Mesenchymal stem cell (in vitro differentiated cells and primary cell): Measurements from ENCODE around the gene IQCH.

Experiments used
- DNase-seq: peaks from one replicate; pipeline ENCODE4 v3.0.0-alpha.2; 2013
- H2AFZ ChIP-seq: one replicate; pipeline ENCODE4 v1.6.1; 2013; ENCODE audit warnings: low read depth, mild to moderate bottlenecking, control low read depth, inconsistent platforms, low read length, moderate library complexity
- H2AK5ac ChIP-seq: 2 replicates; pipeline ENCODE4 v1.6.1; 2013; ENCODE audit warnings: low read length, moderate library complexity, mild to moderate bottlenecking, inconsistent platforms; ENCODE audit not compliant: severe bottlenecking
- H2BK120ac ChIP-seq: one replicate; pipeline ENCODE4 v1.6.1; 2013; ENCODE audit warnings: low read depth, mild to moderate bottlenecking, inconsistent platforms, low read length, moderate library complexity
- H2BK12ac ChIP-seq, 2 experiments: one replicate each; pipeline ENCODE4 v1.6.1; 2013; ENCODE audit warnings: inconsistent platforms in 2 of 2, low read length in 2 of 2, mild to moderate bottlenecking in 2 of 2, moderate library complexity in 2 of 2, control low read depth in 1 of 2
- H2BK15ac ChIP-seq: one replicate; pipeline ENCODE4 v1.6.1; 2013; ENCODE audit warnings: mild to moderate bottlenecking, low read depth, inconsistent platforms; ENCODE audit not compliant: poor library complexity, severe bottlenecking
- H2BK5ac ChIP-seq: 2 replicates; pipeline ENCODE4 v1.6.1; 2013; ENCODE audit warnings: low read depth, mild to moderate bottlenecking, low read length, control low read depth, inconsistent platforms; ENCODE audit not compliant: poor library complexity, severe bottlenecking
- H3K14ac ChIP-seq, 2 experiments: one replicate each; pipeline ENCODE4 v1.6.1; 2013; ENCODE audit warnings: inconsistent platforms in 2 of 2, low read length in 2 of 2, control low read depth in 1 of 2, mild to moderate bottlenecking in 1 of 2, moderate library complexity in 1 of 2
- H3K18ac ChIP-seq, 2 experiments: one replicate each; pipeline ENCODE4 v1.6.1; 2013; ENCODE audit warnings: inconsistent platforms in 2 of 2, low read length in 2 of 2, control low read depth in 1 of 2, low read depth in 1 of 2, mild to moderate bottlenecking in 1 of 2
- H3K23ac ChIP-seq, 2 experiments: one replicate each; pipeline ENCODE4 v1.6.1; 2013; ENCODE audit warnings: inconsistent platforms in 2 of 2, low read length in 2 of 2, mild to moderate bottlenecking in 2 of 2, moderate library complexity in 2 of 2, control low read depth in 1 of 2
- H3K27ac ChIP-seq: 2 replicates; pipeline ENCODE4 v1.5.1; 2013; ENCODE audit warnings: mild to moderate bottlenecking, moderate library complexity, low read length, control low read depth, inconsistent platforms; ENCODE audit not compliant: poor library complexity, severe bottlenecking
- H3K27me3 ChIP-seq, 2 experiments: 2 replicates each; pipeline versions ENCODE4 v1.6.1 to v1.7.0; 2013; ENCODE audit warnings: low read length in 2 of 2, mild to moderate bottlenecking in 2 of 2, moderate library complexity in 2 of 2, control low read depth in 1 of 2, inconsistent platforms in 1 of 2; ENCODE audit not compliant: control insufficient read depth in 1 of 2, insufficient read depth in 1 of 2
- H3K36me3 ChIP-seq, 2 experiments: 2 replicates each; pipeline versions ENCODE4 v1.6.1 to v1.7.0; 2013; ENCODE audit warnings: low read length in 2 of 2, control low read depth in 1 of 2, inconsistent platforms in 1 of 2, low read depth in 1 of 2, mild to moderate bottlenecking in 1 of 2; ENCODE audit not compliant: insufficient read depth in 2 of 2, control insufficient read depth in 1 of 2
- H3K4ac ChIP-seq, 2 experiments: one replicate each; pipeline ENCODE4 v1.6.1; 2013; ENCODE audit warnings: inconsistent platforms in 2 of 2, low read length in 2 of 2, mild to moderate bottlenecking in 2 of 2, moderate library complexity in 2 of 2, control low read depth in 1 of 2, low read depth in 1 of 2
- H3K4me1 ChIP-seq: 2 replicates; pipeline ENCODE4 v1.6.1; 2013; ENCODE audit warnings: low read depth, low read length, control low read depth; ENCODE audit not compliant: control insufficient read depth, insufficient read depth
- H3K4me2 ChIP-seq: 2 replicates; pipeline ENCODE4 v1.6.1; 2013; ENCODE audit warnings: low read length, mild to moderate bottlenecking, inconsistent platforms; ENCODE audit not compliant: poor library complexity, severe bottlenecking
- H3K4me3 ChIP-seq, 2 experiments: 2 replicates each; pipeline versions ENCODE4 v1.5.1 to v1.7.0; 2013; ENCODE audit warnings: low read length in 2 of 2, mild to moderate bottlenecking in 2 of 2, control low read depth in 1 of 2, low read depth in 1 of 2; ENCODE audit not compliant: insufficient read depth in 1 of 2
- H3K79me1 ChIP-seq: replicated peaks from 2 replicates; pipeline ENCODE4 v1.6.1; 2013; ENCODE audit warnings: mild to moderate bottlenecking, control low read depth, low read length, inconsistent platforms; ENCODE audit not compliant: poor library complexity, severe bottlenecking
- H3K9ac ChIP-seq: 2 replicates; pipeline ENCODE4 v1.7.0; 2013; ENCODE audit warnings: mild to moderate bottlenecking, low read length, moderate library complexity
- H3K9me3 ChIP-seq: 2 replicates; pipeline ENCODE4 v1.7.0; 2013; ENCODE audit warnings: mild to moderate bottlenecking, low read length; ENCODE audit not compliant: control insufficient read depth
- H4K8ac ChIP-seq: one replicate; pipeline ENCODE4 v1.6.1; 2013; ENCODE audit warnings: inconsistent platforms, mild to moderate bottlenecking, low read length, moderate library complexity
- H4K91ac ChIP-seq: one replicate; pipeline ENCODE4 v1.6.1; 2013; ENCODE audit warnings: mild to moderate bottlenecking, low read length, inconsistent platforms
- WGBS: methylation state at CpG from one replicate; pipeline ENCODE4 v1.1.7; 2013; ENCODE audit warnings: mixed read lengths; 5-methylcytosine and 5-hydroxymethylcytosine counted together

Gene IQCH

GRCh38 chr15:67383899-67384298, 129.3 kb downstream of the IQCH start:
- Histone ChIP-seq H3K27ac (no peak overlapping the region), H4K8ac (no peak overlapping the region), H3K4me3 (no peak overlapping the region), H2AK5ac (no peak overlapping the region), H3K14ac (no peak overlapping the region), H3K18ac (no peak overlapping the region), H3K4me1 (no peaks in the 10 kb centered on the region), H3K27me3 (no peaks in the 10 kb centered on the region), H3K79me1 (no peaks in the 10 kb centered on the region), H3K36me3 (no peaks in the 10 kb centered on the region), H2AFZ (no peak overlapping the region), H3K4ac (no peak overlapping the region), H3K23ac (no peak overlapping the region), H2BK5ac (no peak overlapping the region), H3K4me2 (no peak overlapping the region), H3K9ac (no peak overlapping the region), H2BK120ac (no peak overlapping the region), H4K91ac (no peak overlapping the region), H3K9me3 (no peaks in the 10 kb centered on the region), H2BK15ac (no peak overlapping the region), H2BK12ac (no peak overlapping the region)
- peak; percentile 21 for DNase-seq
- WGBS = 97% methylated on average over 1 of the region's 1 CpG

DNA sequence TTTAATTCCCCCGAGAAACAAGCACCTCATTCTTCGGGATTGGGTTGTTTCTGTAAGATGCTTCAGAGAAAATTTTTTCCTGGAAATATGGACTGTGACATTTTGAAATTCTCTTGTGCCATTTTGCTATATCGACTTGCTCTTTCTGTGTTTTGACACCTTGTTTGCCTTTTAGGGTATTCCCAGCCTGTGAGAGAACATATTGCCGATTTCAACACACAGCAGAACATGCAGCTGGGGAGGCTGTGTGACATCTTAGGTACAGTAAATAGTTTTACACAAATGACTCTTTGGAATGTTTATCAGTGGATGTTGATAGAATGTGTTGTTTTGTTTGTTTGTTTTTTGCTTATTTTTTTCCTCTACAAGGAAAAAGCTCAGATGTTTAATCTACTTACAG, 130.2 kb downstream of the IQCH start:
- WGBS = 91% methylated on average over 4 of the region's 4 CpGs
- Histone ChIP-seq H3K4me3 (no peak overlapping the region), H3K18ac (no peak overlapping the region), H2BK12ac (no peak overlapping the region), H2AK5ac (no peak overlapping the region), H3K79me1 (no peaks in the 10 kb centered on the region), H3K27me3 (no peaks in the 10 kb centered on the region), H3K9me3 (no peaks in the 10 kb centered on the region), H2BK120ac (no peak overlapping the region), H3K4me1 (no peaks in the 10 kb centered on the region), H3K9ac (no peak overlapping the region), H4K91ac (no peak overlapping the region), H2AFZ (no peak overlapping the region), H3K4me2 (no peak overlapping the region), H4K8ac (no peak overlapping the region), H2BK15ac (no peak overlapping the region), H3K4ac (no peak overlapping the region), H3K27ac (no peak overlapping the region), H3K14ac (no peak overlapping the region), H3K36me3 (no peaks in the 10 kb centered on the region), H3K23ac (no peak overlapping the region), H2BK5ac (no peak overlapping the region)
- DNase-seq = no peak

GRCh38 chr15:67385971-67386370, 131.4 kb downstream of the IQCH start:
- H2BK12ac ChIP-seq = no peak overlapping the region
- no peak for DNase-seq
- H3K9me3 ChIP-seq = no peaks in the 10 kb centered on the region
- H3K4ac ChIP-seq = no peak overlapping the region
- H3K36me3 ChIP-seq = no peaks in the 10 kb centered on the region
- H3K79me1 ChIP-seq = no peaks in the 10 kb centered on the region
- no peak overlapping the region for H4K91ac ChIP-seq
- no peak overlapping the region for H3K27ac ChIP-seq
- H2BK120ac ChIP-seq = no peak overlapping the region
- no peak overlapping the region for H3K23ac ChIP-seq
- no peak overlapping the region for H2AK5ac ChIP-seq
- H3K9ac ChIP-seq = no peak overlapping the region
- no peak overlapping the region for H4K8ac ChIP-seq
- H3K4me2 ChIP-seq = no peak overlapping the region
- H3K4me3 ChIP-seq = no peak overlapping the region
- no peak overlapping the region for H3K14ac ChIP-seq
- WGBS = no CpG with 5 or more reads among the region's 1 CpG
- no peak overlapping the region for H2BK15ac ChIP-seq
- H3K27me3 ChIP-seq = no peaks in the 10 kb centered on the region
- H2BK5ac ChIP-seq = no peak overlapping the region
- no peak overlapping the region for H2AFZ ChIP-seq
- no peaks in the 10 kb centered on the region for H3K4me1 ChIP-seq
- H3K18ac ChIP-seq = no peak overlapping the region

- no peak overlapping the region for H2BK12ac ChIP-seq
- whole genome bisulfite sequencing = 93% methylated on average over 1 of the region's 2 CpGs
These were observed 132.4 kb downstream of the IQCH start for GRCh38 chr15:67386947-67387346.

More at GRCh38 chr15:67386947-67387346, 132.4 kb downstream of the IQCH start:
- H4K91ac ChIP-seq = no peak overlapping the region
- H2AK5ac ChIP-seq = no peak overlapping the region
- H3K4ac ChIP-seq = no peak overlapping the region
- no peaks in the 10 kb centered on the region for H3K9me3 ChIP-seq
- H3K4me2 ChIP-seq = no peak overlapping the region
- no peak for DNase-seq
- H3K14ac ChIP-seq = no peak overlapping the region
- no peak overlapping the region for H3K23ac ChIP-seq
- no peak overlapping the region for H2BK120ac ChIP-seq
- no peak overlapping the region for H3K27ac ChIP-seq
- no peaks in the 10 kb centered on the region for H3K4me1 ChIP-seq
- H4K8ac ChIP-seq = no peak overlapping the region
- H2BK15ac ChIP-seq = no peak overlapping the region
- no peak overlapping the region for H2BK5ac ChIP-seq
- H3K4me3 ChIP-seq = no peak overlapping the region
- H3K36me3 ChIP-seq = no peaks in the 10 kb centered on the region
- no peaks in the 10 kb centered on the region for H3K79me1 ChIP-seq
- no peaks in the 10 kb centered on the region for H3K27me3 ChIP-seq
- no peak overlapping the region for H3K18ac ChIP-seq
- H3K9ac ChIP-seq = no peak overlapping the region
- H2AFZ ChIP-seq = no peak overlapping the region
